Glomerular visceral epithelial cell (primary cell): ENCODE measurements around the gene HIGD1A.

Source experiments
- DNase-seq: peaks from one replicate; pipeline ENCODE4 v3.0.0-alpha.2; 2016; ENCODE audit errors: extremely low spot score

The HIGD1A gene

GRCh38 chr3:42799376-42799775 lies 4.9 kb downstream of the HIGD1A start:
- DNase-seq: no peak

GRCh38 chr3:42796332-42796885 lies 7.9 kb downstream of the HIGD1A start:
- DNase-seq: no peak

- no peak for DNase-seq
These were observed 8.6 kb downstream of the HIGD1A start for GRCh38 chr3:42795621-42796181.

- no peak for DNase-seq
These were observed 13.5 kb downstream of the HIGD1A start for GRCh38 chr3:42790714-42791229.

GRCh38 chr3:42786631-42787030 lies 17.7 kb downstream of the HIGD1A start:
- no peak for DNase-seq

- no peak for DNase-seq
These were observed 18.1 kb downstream of the HIGD1A start for GRCh38 chr3:42786212-42786611.

GRCh38 chr3:42780892-42781700 lies 23.2 kb downstream of the HIGD1A start:
- peak; percentile 67 for DNase-seq

- DNase-seq: no peak
These were observed 23.9 kb downstream of the HIGD1A start for GRCh38 chr3:42780398-42780797.

- no peak for DNase-seq
These were observed 25.6 kb downstream of the HIGD1A start for GRCh38 chr3:42778644-42779043.

GRCh38 chr3:42773409-42773751 lies 30.9 kb downstream of the HIGD1A start:
- DNase-seq: no peak

- peak; percentile 78 for DNase-seq
These were observed 31.5 kb downstream of the HIGD1A start, which contains the start of gene CCDC13 for GRCh38 chr3:42772670-42773408. CCDC13 (minus strand) TSS chr3:42773253; CDS start chr3:42758345, 14,908 bp downstream.

- no peak for DNase-seq
These were observed 33.0 kb downstream of the HIGD1A start for GRCh38 chr3:42771271-42771670.

- no peak for DNase-seq
These were observed 34.7 kb downstream of the HIGD1A start for GRCh38 chr3:42769477-42770131.

GRCh38 chr3:42764561-42765295 lies 39.6 kb downstream of the HIGD1A start:
- no peak for DNase-seq

GRCh38 chr3:42764115-42764514 lies 40.2 kb downstream of the HIGD1A start:
- no peak for DNase-seq

GRCh38 chr3:42763021-42763420 lies 41.3 kb downstream of the HIGD1A start:
- no peak for DNase-seq

- DNase-seq: no peak
These were observed 42.1 kb downstream of the HIGD1A start for GRCh38 chr3:42762046-42762724.

GRCh38 chr3:42758126-42758525 lies 46.2 kb downstream of the HIGD1A start:
- no peak for DNase-seq

GRCh38 chr3:42756681-42757213 lies 47.5 kb downstream of the HIGD1A start:
- no peak for DNase-seq
